GM12891 (cell line): ENCODE results near the gene MED14.

Source experiments
- PAX5 ChIP-seq: IDR thresholded peaks from 2 replicates; pipeline ENCODE4 v1.6.1; 2011; ENCODE audit warnings: low read length, moderate library complexity, mild to moderate bottlenecking; ENCODE audit not compliant: insufficient read depth, severe bottlenecking
- POLR2A ChIP-seq: IDR thresholded peaks from 2 replicates; pipeline ENCODE4 v1.6.1; 2011; ENCODE audit warnings: low read depth, low read length, control low read depth
- POLR2AphosphoS5 ChIP-seq: IDR thresholded peaks from 2 replicates; pipeline ENCODE4 v1.6.1; 2011; ENCODE audit warnings: low read depth, low read length, control low read depth
- POU2F2 ChIP-seq: IDR thresholded peaks from 2 replicates; pipeline ENCODE4 v1.6.1; 2011; ENCODE audit warnings: low read depth, mild to moderate bottlenecking, control low read depth, low read length, moderate library complexity
- SPI1 ChIP-seq: IDR thresholded peaks from 2 replicates; pipeline ENCODE4 v1.6.1; 2011; ENCODE audit warnings: low read depth, low read length, control low read depth
- TAF1 ChIP-seq: IDR thresholded peaks from 2 replicates; pipeline ENCODE4 v1.6.1; 2011; ENCODE audit warnings: low read depth, low read length, control low read depth

GRCh38 chrX:40780951-40781350 is 45.6 kb upstream of the MED14 start:
- no peak for TF ChIP-seq POLR2AphosphoS5
- no peak for TF ChIP-seq POLR2A
- no peak for TF ChIP-seq TAF1
- no peak for TF ChIP-seq PAX5
- no peak for TF ChIP-seq POU2F2
- no peak for TF ChIP-seq SPI1
